C4-2B (cell line): ENCODE measurements around the gene DIS3L2.
"Not testable (repeated sequence)": the region's sequence is repeated elsewhere in the genome, so short reads cannot be mapped to it uniquely, and the experiment has no call there.

Experiments used
- H3K27ac ChIP-seq: fragments of 450-650 bp; 2 replicates; pipeline ENCODE4 v1.5.1; 2017
- CTCF ChIP-seq: fragments of 450-650 bp; conservative IDR thresholded peaks from 2 replicates; pipeline ENCODE4 v1.5.1; 2017; ENCODE audit warnings: mild to moderate bottlenecking
- ZFX ChIP-seq: fragments of 450-650 bp; IDR thresholded peaks from 2 replicates; pipeline ENCODE4 v1.6.1; 2017

Gene DIS3L2

GRCh38 chr2:232142502-232142901 is 181.0 kb downstream of the DIS3L2 start:
- H3K27ac ChIP-seq, result no peak overlapping the region
- TF ChIP-seq ZFX (no peak), CTCF (no peak)

GRCh38 chr2:232146294-232146693 is 184.8 kb downstream of the DIS3L2 start:
- TF ChIP-seq ZFX, result no peak
- TF ChIP-seq CTCF, result no peak
- no peak overlapping the region for H3K27ac ChIP-seq

- H3K27ac ChIP-seq, result no peak overlapping the region
- no peak for TF ChIP-seq CTCF
- TF ChIP-seq ZFX, result no peak
Observed at GRCh38 chr2:232147440-232148077, 186.0 kb downstream of the DIS3L2 start.

- H3K27ac ChIP-seq, result no peak overlapping the region
- TF ChIP-seq CTCF (no peak), ZFX (no peak)
Observed at GRCh38 chr2:232162187-232162586, 200.7 kb downstream of the DIS3L2 start.

GRCh38 chr2:232170396-232170795 is 208.9 kb downstream of the DIS3L2 start:
- no peak for TF ChIP-seq ZFX
- TF ChIP-seq CTCF, result no peak
- H3K27ac ChIP-seq, result no peak overlapping the region

GRCh38 chr2:232174662-232175061 is 213.1 kb downstream of the DIS3L2 start:
- no peak overlapping the region for H3K27ac ChIP-seq
- no peak for TF ChIP-seq ZFX
- TF ChIP-seq CTCF, result no peak

- H3K27ac ChIP-seq, result not testable (repeated sequence)
Observed at GRCh38 chr2:232176587-232176986, 215.1 kb downstream of the DIS3L2 start.

- no peak overlapping the region for H3K27ac ChIP-seq
- TF ChIP-seq ZFX (no peak), CTCF (no peak)
Observed at GRCh38 chr2:232183279-232183678, 221.8 kb downstream of the DIS3L2 start.
